Measurements from ENCODE around the gene SEMA5B. TPM values are rescaled to one million over a fixed set of nuclear protein-coding genes. Genes with fewer than 3 reads are reported as not detected.

SEMA5B gene
- total and polyA plus RNA-seq, 4 donors: 0.20 to 1.1 (median 0.23) TPM

GRCh38 chr3:123019591-123019990, 8.0 kb downstream of the SEMA5B start:
- H3K27me3 ChIP-seq (ENCODE audit: control insufficient read depth in 4 of 4, insufficient read depth in 4 of 4, low read length in 3 of 4): no peaks in the 10 kb centered on the region

DNA sequence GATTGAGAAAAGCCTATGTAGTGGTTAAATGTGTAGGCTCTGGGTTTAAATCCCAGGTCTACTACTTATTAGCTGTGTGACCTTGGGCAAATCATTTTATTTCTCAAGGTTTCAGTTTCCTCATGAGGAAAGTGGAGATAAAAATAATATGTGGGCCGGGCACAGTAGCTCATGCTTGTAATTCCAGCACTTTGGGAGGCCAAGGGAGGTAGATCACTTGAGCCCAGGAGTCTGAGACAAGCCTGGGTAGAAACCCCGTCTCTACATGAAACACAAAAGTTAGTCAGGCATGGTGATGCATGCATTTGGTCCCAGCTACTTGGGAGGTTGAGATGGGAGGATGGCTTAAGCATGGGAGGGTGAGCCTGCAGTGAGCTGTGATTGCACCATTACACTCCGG, 8.4 kb downstream of the SEMA5B start:
- DNase-seq (ENCODE audit: low spot score): no peak
- H3K27ac ChIP-seq (ENCODE audit: low read depth in 1 of 2, low read length in 2 of 2): no peak overlapping the region
- no peaks in the 10 kb centered on the region for H3K4me1 ChIP-seq (ENCODE audit: control insufficient read depth in 4 of 4, insufficient read depth in 4 of 4, low read length in 3 of 4)
- no peaks in the 10 kb centered on the region for H3K27me3 ChIP-seq (ENCODE audit: control insufficient read depth in 4 of 4, insufficient read depth in 4 of 4, low read length in 3 of 4)
- no peak overlapping the region for H3K9ac ChIP-seq (ENCODE audit: low read depth in 1 of 2, low read length in 2 of 2)
- H3K4me3 ChIP-seq (ENCODE audit: low read depth in 1 of 3, low read length in 3 of 3): no peak overlapping the region
- H3K36me3 ChIP-seq (ENCODE audit: control insufficient read depth in 4 of 4, insufficient read depth in 3 of 4, low read depth in 1 of 4, low read length in 3 of 4): no peaks in the 10 kb centered on the region
- H3K9me3 ChIP-seq (ENCODE audit: control insufficient read depth in 4 of 4, low read length in 3 of 4): no peaks in the 10 kb centered on the region
- TF ChIP-seq FOXA1 (IDR thresholded peaks at IDR 0.05) (no peak), HNF4G (IDR thresholded peaks at IDR 0.05) (no peak), CTCF (IDR thresholded peaks at IDR 0.05; ENCODE audit: low read depth, low read length, missing input control) (no peak)
- TF ChIP-seq, protein P1, sequence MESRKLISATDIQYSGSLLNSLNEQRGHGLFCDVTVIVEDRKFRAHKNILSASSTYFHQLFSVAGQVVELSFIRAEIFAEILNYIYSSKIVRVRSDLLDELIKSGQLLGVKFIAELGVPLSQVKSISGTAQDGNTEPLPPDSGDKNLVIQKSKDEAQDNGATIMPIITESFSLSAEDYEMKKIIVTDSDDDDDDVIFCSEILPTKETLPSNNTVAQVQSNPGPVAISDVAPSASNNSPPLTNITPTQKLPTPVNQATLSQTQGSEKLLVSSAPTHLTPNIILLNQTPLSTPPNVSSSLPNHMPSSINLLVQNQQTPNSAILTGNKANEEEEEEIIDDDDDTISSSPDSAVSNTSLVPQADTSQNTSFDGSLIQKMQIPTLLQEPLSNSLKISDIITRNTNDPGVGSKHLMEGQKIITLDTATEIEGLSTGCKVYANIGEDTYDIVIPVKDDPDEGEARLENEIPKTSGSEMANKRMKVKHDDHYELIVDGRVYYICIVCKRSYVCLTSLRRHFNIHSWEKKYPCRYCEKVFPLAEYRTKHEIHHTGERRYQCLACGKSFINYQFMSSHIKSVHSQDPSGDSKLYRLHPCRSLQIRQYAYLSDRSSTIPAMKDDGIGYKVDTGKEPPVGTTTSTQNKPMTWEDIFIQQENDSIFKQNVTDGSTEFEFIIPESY (IDR thresholded peaks at IDR 0.05): no peak
- 90% methylated on average over 3 of the region's 3 CpGs for WGBS

More at GRCh38 chr3:123019591-123019990, 8.0 kb downstream of the SEMA5B start:
- Histone ChIP-seq H3K9ac (ENCODE audit: low read depth in 1 of 2, low read length in 2 of 2) (no peak overlapping the region), H3K36me3 (ENCODE audit: control insufficient read depth in 4 of 4, insufficient read depth in 3 of 4, low read depth in 1 of 4, low read length in 3 of 4) (no peaks in the 10 kb centered on the region), H3K4me1 (ENCODE audit: control insufficient read depth in 4 of 4, insufficient read depth in 4 of 4, low read length in 3 of 4) (no peaks in the 10 kb centered on the region), H3K27ac (ENCODE audit: low read depth in 1 of 2, low read length in 2 of 2) (no peak overlapping the region), H3K4me3 (ENCODE audit: low read depth in 1 of 3, low read length in 3 of 3) (no peak overlapping the region), H3K9me3 (ENCODE audit: control insufficient read depth in 4 of 4, low read length in 3 of 4) (no peaks in the 10 kb centered on the region)
- DNase-seq (ENCODE audit: low spot score): no peak
- 92% methylated on average over 5 of the region's 5 CpGs for WGBS
- TF ChIP-seq GABPA (IDR thresholded peaks at IDR 0.05 in 1 of 2, conservative IDR thresholded peaks at IDR 0.05 in 1 of 2): no peak
- no peak for TF ChIP-seq NR2F2 (IDR thresholded peaks at IDR 0.05)
- no peak for TF ChIP-seq ATF3 (IDR thresholded peaks at IDR 0.05)
- TF ChIP-seq SP1 (IDR thresholded peaks at IDR 0.05): no peak
- no peak for TF ChIP-seq JUND (IDR thresholded peaks at IDR 0.05)
- no peak for TF ChIP-seq EGR1 (IDR thresholded peaks at IDR 0.05; ENCODE audit: low read depth in 2 of 2)
- TF ChIP-seq, protein P1 (IDR thresholded peaks at IDR 0.05): no peak
- TF ChIP-seq MAX (IDR thresholded peaks at IDR 0.05): no peak
- no peak for TF ChIP-seq FOXA2 (IDR thresholded peaks at IDR 0.05)
- no peak for TF ChIP-seq RAD21 (IDR thresholded peaks at IDR 0.05)
- no peak for TF ChIP-seq FOXA1 (IDR thresholded peaks at IDR 0.05)
- TF ChIP-seq CTCF (IDR thresholded peaks at IDR 0.05; ENCODE audit: low read depth, low read length, missing input control): no peak
- TF ChIP-seq YY1 (IDR thresholded peaks at IDR 0.05): no peak

All from liver (tissue), 9 donors.